Activated CD8-positive, alpha-beta T cell treated with anti-CD3 and anti-CD28 coated beads for 36 hours (primary cell): ENCODE results near the gene NFX1. TPM values are rescaled to one million over a fixed set of nuclear protein-coding genes. Genes with fewer than 3 reads are reported as not detected.

Experiments
- ATAC-seq: fragments of 200-7000 bp; cut with Tn5 transposase; one replicate; pipeline ENCODE4 v1.10.0; 2021; ENCODE audit warnings: mild to moderate bottlenecking, moderate library complexity
- CTCF ChIA-PET: fragments of 350-600 bp; sonication (Branson Sonifier 250); formaldehyde crosslinking; loops from one replicate; lab custom pipeline; 2021; ENCODE audit warnings: antibody characterized with exemption; lab: Charles Lee
- POLR2A ChIA-PET: fragments of 350-600 bp; sonication (Branson Sonifier 250); formaldehyde crosslinking; loops from one replicate; lab custom pipeline; 2021; ENCODE audit warnings: antibody characterized with exemption; lab: Charles Lee
- DNase-seq: peaks from one replicate; pipeline ENCODE4 v3.0.0-alpha.2; 2020
- H3K27ac Mint-ChIP-seq: one replicate; pipeline ENCODE4 v1.8.0; 2021; ENCODE audit warnings: mild to moderate bottlenecking, mixed read lengths
- H3K27me3 Mint-ChIP-seq: one replicate; pipeline ENCODE4 v1.8.0; 2021; ENCODE audit warnings: mixed read lengths
- H3K36me3 Mint-ChIP-seq: one replicate; pipeline ENCODE4 v1.8.0; 2021; ENCODE audit warnings: low read depth, mixed read lengths
- H3K4me1 Mint-ChIP-seq: one replicate; pipeline ENCODE4 v1.8.0; 2021; ENCODE audit warnings: low read depth, mixed read lengths
- H3K4me3 Mint-ChIP-seq: one replicate; pipeline ENCODE4 v1.8.0; 2021; ENCODE audit warnings: mild to moderate bottlenecking, moderate library complexity, mixed read lengths
- H3K9me3 Mint-ChIP-seq: one replicate; pipeline ENCODE4 v1.8.0; 2021; ENCODE audit warnings: mixed read lengths
- intact Hi-C: fragments of 100-400 bp; cut with micrococcal nuclease; formaldehyde crosslinking; loops from one replicate; pipeline ENCODE4 v1.10.0; 2022
- total RNA-seq, 2 experiments: library from RNA; stranded (reverse); gene quantifications; one replicate each; pipeline ENCODE4 v1.2.3, GENCODE V29; 2021
- TF ChIP-seq, protein P1 (sequence below): fragments of 200-600 bp; IDR thresholded peaks from one replicate; pipeline ENCODE4 v1.8.0; 2022; ENCODE audit warnings: antibody characterized with exemption, mild to moderate bottlenecking

Gene NFX1
- total RNA-seq, 2 experiments from 2014 or later: 37.4 to 38.9 TPM

DNA sequence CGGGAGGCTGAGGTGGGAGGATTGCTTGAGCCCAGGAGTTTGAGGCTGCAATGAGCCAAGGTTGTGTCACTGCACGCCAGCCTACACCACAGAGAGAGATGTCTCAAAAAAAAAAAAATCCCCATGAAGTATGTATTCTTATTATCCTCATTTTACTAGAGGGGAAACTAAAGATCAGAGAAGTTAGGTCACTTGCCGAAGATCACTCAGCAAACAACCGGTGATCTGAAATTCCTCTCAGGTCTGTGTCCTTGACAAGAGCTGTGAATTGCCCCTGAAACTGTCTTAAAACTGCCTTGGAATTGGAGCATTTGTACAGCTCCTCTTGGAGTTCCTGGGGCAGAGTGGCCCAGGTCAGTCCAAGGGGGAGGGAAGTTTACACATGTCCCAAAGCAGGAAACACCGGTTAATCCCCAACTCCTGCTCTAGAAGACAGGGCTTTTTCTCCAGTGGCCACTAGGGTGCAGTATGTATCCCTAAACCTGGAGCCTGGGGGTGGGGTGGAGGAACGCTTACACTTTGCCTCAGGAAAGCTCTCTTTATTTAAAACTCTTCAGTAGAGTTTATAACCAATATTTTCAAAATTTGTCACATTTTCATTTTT is 84.4 kb downstream of the NFX1 start:
- no peak overlapping the region for H3K27ac Mint-ChIP-seq
- TF ChIP-seq, protein P1, sequence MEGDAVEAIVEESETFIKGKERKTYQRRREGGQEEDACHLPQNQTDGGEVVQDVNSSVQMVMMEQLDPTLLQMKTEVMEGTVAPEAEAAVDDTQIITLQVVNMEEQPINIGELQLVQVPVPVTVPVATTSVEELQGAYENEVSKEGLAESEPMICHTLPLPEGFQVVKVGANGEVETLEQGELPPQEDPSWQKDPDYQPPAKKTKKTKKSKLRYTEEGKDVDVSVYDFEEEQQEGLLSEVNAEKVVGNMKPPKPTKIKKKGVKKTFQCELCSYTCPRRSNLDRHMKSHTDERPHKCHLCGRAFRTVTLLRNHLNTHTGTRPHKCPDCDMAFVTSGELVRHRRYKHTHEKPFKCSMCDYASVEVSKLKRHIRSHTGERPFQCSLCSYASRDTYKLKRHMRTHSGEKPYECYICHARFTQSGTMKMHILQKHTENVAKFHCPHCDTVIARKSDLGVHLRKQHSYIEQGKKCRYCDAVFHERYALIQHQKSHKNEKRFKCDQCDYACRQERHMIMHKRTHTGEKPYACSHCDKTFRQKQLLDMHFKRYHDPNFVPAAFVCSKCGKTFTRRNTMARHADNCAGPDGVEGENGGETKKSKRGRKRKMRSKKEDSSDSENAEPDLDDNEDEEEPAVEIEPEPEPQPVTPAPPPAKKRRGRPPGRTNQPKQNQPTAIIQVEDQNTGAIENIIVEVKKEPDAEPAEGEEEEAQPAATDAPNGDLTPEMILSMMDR: peak; percentile 92
- peaks cover 4% of the 10 kb centered on the region for H3K4me1 Mint-ChIP-seq

DNA sequence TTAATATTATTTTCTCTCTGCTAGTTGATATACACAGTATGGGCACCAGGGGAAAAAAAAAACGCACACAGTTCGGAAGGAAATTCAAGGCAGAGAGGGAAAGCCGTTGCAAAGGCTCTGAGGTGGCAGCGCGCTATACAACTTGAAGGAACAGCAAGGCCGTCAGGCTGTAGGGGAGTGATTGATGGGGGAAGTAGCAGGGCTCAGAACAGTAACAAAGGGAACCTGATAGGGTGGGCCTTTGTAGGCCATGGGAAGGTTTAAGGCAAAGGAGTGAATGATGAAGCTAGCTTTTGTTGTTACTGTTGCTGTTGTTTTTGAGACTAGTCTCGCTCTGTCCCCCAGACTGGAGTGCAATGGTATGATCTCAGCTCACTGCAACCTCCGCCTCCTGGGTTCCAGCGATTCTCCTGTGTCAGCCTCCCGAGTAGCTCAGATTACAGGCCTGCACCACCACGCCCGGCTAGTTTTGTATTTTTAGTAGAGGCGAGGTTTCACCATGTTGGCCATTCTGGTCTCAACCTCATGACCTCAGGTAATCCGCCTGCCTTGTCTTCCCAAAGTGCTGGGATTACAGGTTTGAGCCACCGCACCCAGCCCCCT is 85.0 kb downstream of the NFX1 start:
- peaks cover 4% of the 10 kb centered on the region for H3K4me1 Mint-ChIP-seq
- no peak overlapping the region for H3K27ac Mint-ChIP-seq
- intact Hi-C loops: no loop called here
- TF ChIP-seq, protein P1: peak; percentile 55
- no peaks in the 10 kb centered on the region for H3K36me3 Mint-ChIP-seq
- H3K9me3 Mint-ChIP-seq: no peaks in the 10 kb centered on the region
- CTCF ChIA-PET: interaction anchor here (0.5 to 5.4 kb wide), 43 partner anchors 10 to 864 kb away, joined by 3 to 63 read pairs (median 5); partner anchors contain the start of genes AQP3, NFX1 and NOL6
- no peak overlapping the region for H3K4me3 Mint-ChIP-seq
- POLR2A ChIA-PET: interaction anchor here (0.8 to 1.2 kb wide), 3 partner anchors 39 to 98 kb away, joined by 3 to 7 read pairs (median 3); partner anchors contain the start of gene NOL6
- ATAC-seq: peak; percentile 29
- DNase-seq: no peak
- H3K27me3 Mint-ChIP-seq: no peaks in the 10 kb centered on the region

More for the DNA sequence above, 84.4 kb downstream of the NFX1 start:
- ChIA-PET CTCF (interaction anchor here (0.5 to 5.4 kb wide), 49 partner anchors 9 to 865 kb away, joined by 3 to 63 read pairs (median 4); partner anchors contain the start of genes AQP3, NFX1 and NOL6), POLR2A (interaction anchor here (0.6 to 1.2 kb wide), 5 partner anchors 21 to 99 kb away, joined by 3 to 7 read pairs (median 3); partner anchors contain the start of gene NOL6)
- DNase-seq: peak; percentile 84
- H3K9me3 Mint-ChIP-seq: no peaks in the 10 kb centered on the region
- H3K4me3 Mint-ChIP-seq: no peak overlapping the region
- peak; percentile 97 for ATAC-seq
- no peaks in the 10 kb centered on the region for H3K27me3 Mint-ChIP-seq
- intact Hi-C loops: no loop called here
- H3K36me3 Mint-ChIP-seq: peaks cover 2% of the 10 kb centered on the region

DNA sequence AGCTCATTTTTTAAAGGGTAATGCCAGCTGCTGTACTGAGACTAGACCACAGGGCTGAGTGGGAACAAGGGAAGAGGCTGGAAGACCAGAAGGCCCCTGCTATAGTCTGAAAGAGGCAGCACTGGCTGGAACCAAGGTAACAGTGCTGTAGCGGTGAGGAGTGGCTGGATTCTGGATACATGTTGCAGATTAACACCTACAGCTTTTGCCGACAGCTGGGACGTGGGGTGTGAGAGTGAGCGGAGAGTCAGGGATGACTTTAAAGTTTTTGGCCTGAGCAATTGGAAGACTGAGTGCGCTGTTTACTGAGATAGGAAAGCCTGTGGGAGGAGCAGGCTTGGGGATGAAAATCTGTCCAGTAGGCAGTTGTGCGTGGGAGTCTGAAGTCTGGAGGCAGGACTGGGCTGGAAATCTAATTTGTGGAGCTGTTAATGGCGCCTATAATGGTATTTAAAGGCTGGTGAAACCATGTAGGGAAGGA is 85.6 kb downstream of the NFX1 start:
- DNase-seq (no peak), ATAC-seq (no peak)
- H3K27ac Mint-ChIP-seq: no peak overlapping the region
- peaks cover 4% of the 10 kb centered on the region for H3K4me1 Mint-ChIP-seq
- H3K36me3 Mint-ChIP-seq: no peaks in the 10 kb centered on the region
- CTCF ChIA-PET: interaction anchor here (0.7 to 5.4 kb wide), 22 partner anchors 10 to 863 kb away, joined by 3 to 63 read pairs (median 6); partner anchors contain the start of genes AQP3 and NOL6
- TF ChIP-seq, protein P1: no peak
- H3K9me3 Mint-ChIP-seq: no peaks in the 10 kb centered on the region
- POLR2A ChIA-PET: interaction anchor here (0.8 to 0.9 kb wide), 2 partner anchors 38 to 77 kb away, joined by 3 read pairs; no protein-coding TSS in a partner anchor
- intact Hi-C loops: no loop called here
- no peaks in the 10 kb centered on the region for H3K27me3 Mint-ChIP-seq
- H3K4me3 Mint-ChIP-seq: no peak overlapping the region

DNA sequence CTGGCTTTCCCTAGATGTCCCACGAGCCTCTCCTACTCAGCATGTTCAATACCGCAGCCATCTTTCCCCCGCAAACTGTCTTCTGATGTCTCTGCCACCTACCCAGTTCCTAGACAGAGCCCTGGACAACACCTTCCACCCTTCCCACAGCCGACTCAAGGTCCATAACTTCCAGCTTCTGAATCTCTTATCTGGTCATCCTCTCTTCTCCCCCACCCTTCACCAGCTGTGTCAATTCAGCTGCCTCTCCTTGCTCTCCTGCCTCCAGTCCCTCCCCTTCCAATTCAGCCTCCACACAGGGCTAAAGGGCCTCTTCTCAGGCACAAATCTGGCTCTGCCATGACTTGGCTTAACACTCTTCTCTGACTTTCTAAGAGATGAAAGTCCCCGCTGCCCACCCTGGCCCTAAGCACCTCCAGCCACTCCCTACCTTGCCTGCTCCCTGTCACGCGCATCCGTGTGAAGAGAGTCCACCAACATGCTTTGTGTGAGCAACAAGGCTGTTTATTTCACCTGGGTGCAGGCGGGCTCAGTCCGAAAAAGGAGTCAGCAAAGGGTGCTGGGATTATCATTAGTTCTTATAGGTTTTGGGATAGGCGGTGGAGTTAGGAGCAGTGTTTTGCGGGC is 86.9 kb downstream of the NFX1 start:
- no peak for DNase-seq
- no peaks in the 10 kb centered on the region for H3K36me3 Mint-ChIP-seq
- no peak overlapping the region for H3K27ac Mint-ChIP-seq
- TF ChIP-seq, protein P1: no peak
- CTCF ChIA-PET: interaction anchor here (1.2 to 5.6 kb wide), 3 partner anchors 37 to 89 kb away, joined by 3 to 63 read pairs (median 23); no protein-coding TSS in a partner anchor
- H3K9me3 Mint-ChIP-seq: no peaks in the 10 kb centered on the region
- peaks cover 4% of the 10 kb centered on the region for H3K4me1 Mint-ChIP-seq
- intact Hi-C loops: no loop called here
- H3K4me3 Mint-ChIP-seq: no peak overlapping the region
- no peak for ATAC-seq
- POLR2A ChIA-PET: no interaction called here
- no peaks in the 10 kb centered on the region for H3K27me3 Mint-ChIP-seq
